ENCODE measurements around the gene TBC1D1.

- TF ChIP-seq CTCF (IDR thresholded peaks at IDR 0.05) (no peak), POLR2AphosphoS5 (IDR thresholded peaks at IDR 0.05) (no peak)
These were observed 77.9 kb downstream of the TBC1D1 start for GRCh38 chr4:37968747-37969146.

Data from esophagus muscularis mucosa (tissue), 3 donors.